ENCODE results near the gene CDH8. TPM values are rescaled to one million over a fixed set of nuclear protein-coding genes. Genes with fewer than 3 reads are reported as not detected.

Gene CDH8
- total RNA-seq, 1 experiment from 2014 or later, result 11.1 TPM

- no peak overlapping the region for H3K27ac Mint-ChIP-seq
- peaks cover 14% of the 10 kb centered on the region for H3K4me1 Mint-ChIP-seq
- DNase-seq (ENCODE audit: low spot score), result no peak
- peaks cover 20% of the 10 kb centered on the region for H3K9me3 Mint-ChIP-seq
- H3K36me3 Mint-ChIP-seq, result peaks cover 3% of the 10 kb centered on the region; the same call in 1 of the 2 replicates
- no peak overlapping the region for H3K4me3 Mint-ChIP-seq
- POLR2A ChIA-PET, result no interaction called here
- TF ChIP-seq PRRX2 (CRISPR knock-in tag; IDR thresholded peaks at IDR 0.05) (no peak), SOX15 (CRISPR knock-in tag; IDR thresholded peaks at IDR 0.05) (no peak), ERG (CRISPR knock-in tag; IDR thresholded peaks at IDR 0.05) (no peak), E2F1 (CRISPR knock-in tag; IDR thresholded peaks at IDR 0.05) (no peak), GABPB1 (CRISPR knock-in tag; IDR thresholded peaks at IDR 0.05) (no peak), TP53 (CRISPR knock-in tag; IDR thresholded peaks at IDR 0.05) (no peak), JAZF1 (CRISPR knock-in tag; IDR thresholded peaks at IDR 0.05) (no peak), E2F5 (CRISPR knock-in tag; IDR thresholded peaks at IDR 0.05) (no peak), GRHL2 (CRISPR knock-in tag; IDR thresholded peaks at IDR 0.05; ENCODE audit: insufficient replicate concordance, severe bottlenecking) (no peak), IRF1 (CRISPR knock-in tag; IDR thresholded peaks at IDR 0.05) (no peak), NR3C1 (CRISPR knock-in tag; conservative IDR thresholded peaks at IDR 0.05; ENCODE audit: low read depth) (no peak), TEAD4 (CRISPR knock-in tag; IDR thresholded peaks at IDR 0.05) (no peak), ZNF423 (CRISPR knock-in tag; IDR thresholded peaks at IDR 0.05) (no peak), OVOL2 (CRISPR knock-in tag; IDR thresholded peaks at IDR 0.05; ENCODE audit: borderline replicate concordance) (no peak)
- CTCF ChIA-PET, result interaction anchor here (0.8 to 1.8 kb wide), 2 partner anchors 11 to 122 kb away, joined by 3 to 10 read pairs; no protein-coding TSS in a partner anchor
- no peaks in the 10 kb centered on the region for H3K27me3 Mint-ChIP-seq (ENCODE audit: low read depth)
- no peak for ATAC-seq
Observed at GRCh38 chr16:62067182-62067581, 30.9 kb upstream of the CDH8 start.

GRCh38 chr16:62066747-62067146, 30.5 kb upstream of the CDH8 start:
- H3K27ac Mint-ChIP-seq, result no peak overlapping the region
- TF ChIP-seq OVOL2 (CRISPR knock-in tag; IDR thresholded peaks at IDR 0.05; ENCODE audit: borderline replicate concordance) (no peak), ZBTB43 (CRISPR knock-in tag; IDR thresholded peaks at IDR 0.05) (no peak), MLX (CRISPR knock-in tag; IDR thresholded peaks at IDR 0.05) (no peak), ZNF281 (CRISPR knock-in tag; IDR thresholded peaks at IDR 0.05) (no peak), KAT7 (CRISPR knock-in tag; IDR thresholded peaks at IDR 0.05; ENCODE audit: borderline replicate concordance) (no peak), JAZF1 (CRISPR knock-in tag; IDR thresholded peaks at IDR 0.05) (no peak), ATF1 (CRISPR knock-in tag; IDR thresholded peaks at IDR 0.05) (no peak), SMAD3 (CRISPR knock-in tag; IDR thresholded peaks at IDR 0.05; ENCODE audit: borderline replicate concordance) (no peak), PRDM15 (CRISPR knock-in tag; IDR thresholded peaks at IDR 0.05) (no peak), NR2C2 (CRISPR knock-in tag; IDR thresholded peaks at IDR 0.05) (no peak), NFATC4 (CRISPR knock-in tag; IDR thresholded peaks at IDR 0.05) (no peak), FOXJ3 (CRISPR knock-in tag; IDR thresholded peaks at IDR 0.05; ENCODE audit: borderline replicate concordance) (no peak)

More at GRCh38 chr16:62066747-62067146, 30.5 kb upstream of the CDH8 start:
- DNase-seq (ENCODE audit: low spot score) (no peak), ATAC-seq (no peak)
- Mint-ChIP-seq H3K4me1 (peaks cover 14% of the 10 kb centered on the region), H3K4me3 (no peak overlapping the region), H3K36me3 (peaks cover 3% of the 10 kb centered on the region; the same call in 1 of the 2 replicates), H3K27me3 (ENCODE audit: low read depth) (no peaks in the 10 kb centered on the region), H3K9me3 (peaks cover 20% of the 10 kb centered on the region)
- CTCF ChIA-PET, result interaction anchor here (0.8 to 1.8 kb wide), 2 partner anchors 11 to 121 kb away, joined by 3 to 10 read pairs; no protein-coding TSS in a partner anchor
- POLR2A ChIA-PET, result no interaction called here
